Measurements from ENCODE around the gene SMIM41. TPM values are rescaled to one million over a fixed set of nuclear protein-coding genes. Genes with fewer than 3 reads are reported as not detected.
A peak's percentile ranks its signal among the peaks of the same experiment; 100 is the strongest.

Gene SMIM41
- total RNA-seq, 4 donors from 2014 or later, result 1.4 to 6.6 TPM; not detected in 2

- Histone ChIP-seq H3K27ac (no peak overlapping the region), H3K36me3 (peaks cover 0 to 5% (median 0%) of the 10 kb centered on the region in 3 donors), H3K4me3 (no peak overlapping the region), H3K9me3 (no peaks in the 10 kb centered on the region), H3K4me1 (peaks cover 0 to 28% (median 20%) of the 10 kb centered on the region in 4 donors), H3K27me3 (no peaks in the 10 kb centered on the region)
- TF ChIP-seq CTCF (IDR thresholded peaks at IDR 0.05) (no peak), POLR2A (IDR thresholded peaks at IDR 0.05) (no peak)
- no peak for DNase-seq
Measured at GRCh38 chr12:52083638-52083996, 4.1 kb downstream of the SMIM41 start.

GRCh38 chr12:52084491-52085231 is 5.2 kb downstream of the SMIM41 start:
- H3K36me3 ChIP-seq, result peaks cover 0 to 3% (median 0%) of the 10 kb centered on the region in 3 donors
- peaks cover 0 to 28% (median 20%) of the 10 kb centered on the region in 4 donors for H3K4me1 ChIP-seq
- no peak overlapping the region for H3K4me3 ChIP-seq
- no peaks in the 10 kb centered on the region for H3K27me3 ChIP-seq
- H3K27ac ChIP-seq, result no peak overlapping the region
- H3K9me3 ChIP-seq, result no peaks in the 10 kb centered on the region
- TF ChIP-seq POLR2A (IDR thresholded peaks at IDR 0.05), result no peak
- TF ChIP-seq CTCF (IDR thresholded peaks at IDR 0.05), result no peak
- no peak for DNase-seq

- no peaks in the 10 kb centered on the region for H3K36me3 ChIP-seq
- H3K27me3 ChIP-seq, result no peaks in the 10 kb centered on the region
- H3K4me3 ChIP-seq, result no peak overlapping the region
- H3K9me3 ChIP-seq, result no peaks in the 10 kb centered on the region
- TF ChIP-seq POLR2A (IDR thresholded peaks at IDR 0.05), result no peak
- no peak for TF ChIP-seq CTCF (IDR thresholded peaks at IDR 0.05)
- no peak overlapping the region for H3K27ac ChIP-seq
- peaks cover 0 to 27% (median 18%) of the 10 kb centered on the region in 4 donors for H3K4me1 ChIP-seq
- no peak for DNase-seq
Measured at GRCh38 chr12:52085682-52086180, 6.2 kb downstream of the SMIM41 start.

- TF ChIP-seq POLR2A (IDR thresholded peaks at IDR 0.05), result no peak
- no peak for TF ChIP-seq CTCF (IDR thresholded peaks at IDR 0.05)
- Histone ChIP-seq H3K9me3 (no peaks in the 10 kb centered on the region), H3K36me3 (no peaks in the 10 kb centered on the region), H3K4me1 (peaks cover 0 to 21% (median 11%) of the 10 kb centered on the region in 4 donors), H3K27me3 (no peaks in the 10 kb centered on the region), H3K4me3 (no peak overlapping the region), H3K27ac (peak overlapping the region in 1 of 4 donors; percentile 7)
- peak in 2 of 3 donors; percentile 61 to 70 for DNase-seq
Measured at GRCh38 chr12:52086366-52086765, 6.9 kb downstream of the SMIM41 start.

- Histone ChIP-seq H3K4me1 (peaks cover 0 to 12% (median 4%) of the 10 kb centered on the region in 4 donors), H3K4me3 (no peak overlapping the region), H3K36me3 (no peaks in the 10 kb centered on the region), H3K27ac (peak overlapping the region in 1 of 4 donors; percentile 7), H3K9me3 (no peaks in the 10 kb centered on the region), H3K27me3 (no peaks in the 10 kb centered on the region)
- DNase-seq, result no peak
- TF ChIP-seq POLR2A (IDR thresholded peaks at IDR 0.05) (no peak), CTCF (IDR thresholded peaks at IDR 0.05) (no peak)
Measured at GRCh38 chr12:52086944-52087835, 7.7 kb downstream of the SMIM41 start.
